DMS79 treated with DMSO at 0.1 percent for 48 hours (cell line): ENCODE data around the gene FBXL13.
"Not testable (repeated sequence)": the region's sequence is repeated elsewhere in the genome, so short reads cannot be mapped to it uniquely, and the experiment has no call there.

Experiments
- DNase-seq: peaks from one replicate; lab custom pipeline; 2025; lab: John Stamatoyannopoulos, UW

FBXL13 gene

GRCh38 chr7:103023578-103023977, 51.0 kb downstream of the FBXL13 start:
- not testable (repeated sequence) for DNase-seq

GRCh38 chr7:103021490-103021889, 53.1 kb downstream of the FBXL13 start:
- not testable (repeated sequence) for DNase-seq

- DNase-seq, result not testable (repeated sequence)
These were observed 53.7 kb downstream of the FBXL13 start for GRCh38 chr7:103020876-103021275.

GRCh38 chr7:103018295-103018694, 56.3 kb downstream of the FBXL13 start:
- not testable (repeated sequence) for DNase-seq

- no peak for DNase-seq
These were observed 62.9 kb downstream of the FBXL13 start for GRCh38 chr7:103011650-103012049.

GRCh38 chr7:103010211-103010610, 64.4 kb downstream of the FBXL13 start:
- DNase-seq, result no peak

- no peak for DNase-seq
These were observed 65.0 kb downstream of the FBXL13 start for GRCh38 chr7:103009466-103010185.

- DNase-seq, result no peak
These were observed 71.6 kb downstream of the FBXL13 start for GRCh38 chr7:103003004-103003403.

- no peak for DNase-seq
These were observed 73.4 kb downstream of the FBXL13 start for GRCh38 chr7:103001210-103001609.

GRCh38 chr7:102996957-102997356, 77.6 kb downstream of the FBXL13 start:
- no peak for DNase-seq

GRCh38 chr7:102995609-102996008, 79.0 kb downstream of the FBXL13 start:
- not testable (repeated sequence) for DNase-seq

- no peak for DNase-seq
These were observed 80.0 kb downstream of the FBXL13 start for GRCh38 chr7:102994567-102994966.

GRCh38 chr7:102993718-102994029, 80.9 kb downstream of the FBXL13 start:
- DNase-seq, result no peak

- DNase-seq, result no peak
These were observed 81.5 kb downstream of the FBXL13 start for GRCh38 chr7:102992938-102993717.

GRCh38 chr7:102992509-102992937, 82.1 kb downstream of the FBXL13 start:
- no peak for DNase-seq

GRCh38 chr7:102991540-102992214, 82.9 kb downstream of the FBXL13 start:
- DNase-seq, result no peak

- DNase-seq, result no peak
These were observed 83.5 kb downstream of the FBXL13 start for GRCh38 chr7:102991077-102991539.

GRCh38 chr7:102990642-102991041, 84.0 kb downstream of the FBXL13 start:
- DNase-seq, result no peak

GRCh38 chr7:102988631-102989560, 85.7 kb downstream of the FBXL13 start:
- no peak for DNase-seq

GRCh38 chr7:102988088-102988487, 86.5 kb downstream of the FBXL13 start:
- no peak for DNase-seq

- DNase-seq, result no peak
These were observed 89.3 kb downstream of the FBXL13 start for GRCh38 chr7:102985176-102985783.
